Neuronal stem cell (in vitro differentiated cells): ENCODE data around the gene LSAMP.

Experiments
- DNase-seq: peaks from one replicate; pipeline ENCODE4 v3.0.0-alpha.2; 2013; ENCODE audit warnings: low spot score
- H2AFZ ChIP-seq: one replicate; pipeline ENCODE4 v1.6.1; 2013; ENCODE audit warnings: mild to moderate bottlenecking, low read length, inconsistent platforms
- H2AK5ac ChIP-seq: 2 replicates; pipeline ENCODE4 v1.6.1; 2013; ENCODE audit warnings: low read depth, mild to moderate bottlenecking, inconsistent platforms, low read length, moderate library complexity, mixed read lengths
- H2BK120ac ChIP-seq: 2 replicates; pipeline ENCODE4 v1.6.1; 2013; ENCODE audit warnings: low read depth, mild to moderate bottlenecking, inconsistent platforms, low read length, moderate library complexity, mixed read lengths
- H2BK12ac ChIP-seq: one replicate; pipeline ENCODE4 v1.6.1; 2013; ENCODE audit warnings: low read length, inconsistent platforms
- H2BK15ac ChIP-seq: 2 replicates; pipeline ENCODE4 v1.6.1; 2013; ENCODE audit warnings: mild to moderate bottlenecking, low read length, inconsistent platforms, mixed read lengths
- H2BK5ac ChIP-seq: one replicate; pipeline ENCODE4 v1.6.1; 2013; ENCODE audit warnings: inconsistent platforms, mild to moderate bottlenecking, low read length, moderate library complexity
- H3K14ac ChIP-seq: one replicate; pipeline ENCODE4 v1.6.1; 2013; ENCODE audit warnings: low read length, inconsistent platforms
- H3K18ac ChIP-seq: 2 replicates; pipeline ENCODE4 v1.6.1; 2013; ENCODE audit warnings: low read length, inconsistent platforms
- H3K23ac ChIP-seq: 2 replicates; pipeline ENCODE4 v1.6.1; 2013; ENCODE audit warnings: low read depth, mild to moderate bottlenecking, mixed read lengths, low read length, inconsistent platforms; ENCODE audit not compliant: poor library complexity
- H3K27ac ChIP-seq: replicated peaks from 3 replicates; pipeline ENCODE4 v1.5.1; 2013; ENCODE audit warnings: low read length, inconsistent platforms
- H3K27me3 ChIP-seq, 3 experiments: 2 replicates each; pipeline ENCODE4 v1.6.1; 2013; ENCODE audit warnings: low read length in 3 of 3, mild to moderate bottlenecking in 2 of 3, inconsistent platforms in 1 of 3, low read depth in 1 of 3, mixed read lengths in 1 of 3, moderate library complexity in 1 of 3; ENCODE audit not compliant: control insufficient read depth in 3 of 3, insufficient read depth in 3 of 3
- H3K36me3 ChIP-seq, 2 donors: replicated peaks in 1 of 2; 2 replicates each; pipeline ENCODE4 v1.6.1; 2013; ENCODE audit warnings: low read length in 2 of 2; ENCODE audit not compliant: control insufficient read depth in 2 of 2, insufficient read depth in 2 of 2
- H3K4ac ChIP-seq: 2 replicates; pipeline ENCODE4 v1.6.1; 2013; ENCODE audit warnings: inconsistent platforms, mild to moderate bottlenecking, low read length, moderate library complexity
- H3K4me1 ChIP-seq, 2 donors: 1 replicate in 1 of 2; 2 replicates in 1 of 2; pipeline ENCODE4 v1.6.1; 2013; ENCODE audit warnings: low read length in 2 of 2, low read depth in 1 of 2; ENCODE audit not compliant: control insufficient read depth in 2 of 2, insufficient read depth in 1 of 2
- H3K4me2 ChIP-seq: one replicate; pipeline ENCODE4 v1.6.1; 2013; ENCODE audit warnings: mild to moderate bottlenecking, low read length, inconsistent platforms; ENCODE audit not compliant: insufficient read depth, poor library complexity, severe bottlenecking
- H3K4me3 ChIP-seq, 2 donors: 2 replicates each; pipeline ENCODE4 v1.5.1; 2013; ENCODE audit warnings: low read length in 2 of 2, mild to moderate bottlenecking in 2 of 2, inconsistent platforms in 1 of 2, moderate library complexity in 1 of 2
- H3K79me1 ChIP-seq: one replicate; pipeline ENCODE4 v1.6.1; 2013; ENCODE audit warnings: low read depth, mild to moderate bottlenecking, inconsistent platforms, low read length, moderate library complexity
- H3K9ac ChIP-seq: one replicate; pipeline ENCODE4 v1.6.1; 2013; ENCODE audit warnings: mild to moderate bottlenecking, low read depth, low read length, inconsistent platforms; ENCODE audit not compliant: poor library complexity
- H3K9me3 ChIP-seq, 2 donors: replicated peaks in 1 of 2; 2 replicates each; pipeline versions ENCODE3 to v1.6.1; 2013; ENCODE audit warnings: low read length in 2 of 2, mild to moderate bottlenecking in 2 of 2, inconsistent platforms in 1 of 2, low read depth in 1 of 2, mixed read lengths in 1 of 2, moderate library complexity in 1 of 2; ENCODE audit not compliant: control insufficient read depth in 2 of 2, insufficient read depth in 1 of 2
- H4K8ac ChIP-seq: one replicate; pipeline ENCODE4 v1.6.1; 2013; ENCODE audit warnings: low read depth, mild to moderate bottlenecking, inconsistent platforms, low read length, moderate library complexity
- H4K91ac ChIP-seq: one replicate; pipeline ENCODE4 v1.6.1; 2013; ENCODE audit warnings: low read length, low read depth, mild to moderate bottlenecking, inconsistent platforms; ENCODE audit not compliant: poor library complexity
- WGBS, 2 donors: extraction: QIAGEN DNeasy Blood & Tissue Kit; methylation state at CpG; one replicate each; pipeline ENCODE4 v1.1.7; 2013; ENCODE audit warnings: missing lambda C conversion rate in 2 of 2, mixed read lengths in 1 of 2; ENCODE audit not compliant: insufficient read length in 2 of 2, insufficient replicate concordance in 1 of 2; ENCODE audit errors: extremely low coverage in 2 of 2; 5-methylcytosine and 5-hydroxymethylcytosine counted together

The LSAMP gene

GRCh38 chr3:115789481-115789880, 655.8 kb downstream of the LSAMP start:
- Histone ChIP-seq H2BK12ac (no peak overlapping the region), H4K8ac (no peak overlapping the region), H3K9ac (no peak overlapping the region), H2BK5ac (no peak overlapping the region), H3K36me3 (no peaks in the 10 kb centered on the region), H2BK120ac (no peak overlapping the region), H3K9me3 (peaks cover 0 to 7% of the 10 kb centered on the region in 2 donors), H3K4me1 (peaks cover 5 to 8% of the 10 kb centered on the region in 2 donors), H2AK5ac (no peak overlapping the region), H3K14ac (no peak overlapping the region), H4K91ac (no peak overlapping the region), H3K23ac (no peak overlapping the region), H2AFZ (no peak overlapping the region), H3K4ac (no peak overlapping the region), H3K27me3 (no peaks in the 10 kb centered on the region), H3K4me3 (no peak overlapping the region), H3K4me2 (no peak overlapping the region), H3K18ac (no peak overlapping the region), H3K79me1 (no peaks in the 10 kb centered on the region), H2BK15ac (no peak overlapping the region), H3K27ac (no peak overlapping the region)
- DNase-seq, result no peak
- WGBS, 2 donors, result no CpG with 5 or more reads among the region's 4 CpGs

DNA sequence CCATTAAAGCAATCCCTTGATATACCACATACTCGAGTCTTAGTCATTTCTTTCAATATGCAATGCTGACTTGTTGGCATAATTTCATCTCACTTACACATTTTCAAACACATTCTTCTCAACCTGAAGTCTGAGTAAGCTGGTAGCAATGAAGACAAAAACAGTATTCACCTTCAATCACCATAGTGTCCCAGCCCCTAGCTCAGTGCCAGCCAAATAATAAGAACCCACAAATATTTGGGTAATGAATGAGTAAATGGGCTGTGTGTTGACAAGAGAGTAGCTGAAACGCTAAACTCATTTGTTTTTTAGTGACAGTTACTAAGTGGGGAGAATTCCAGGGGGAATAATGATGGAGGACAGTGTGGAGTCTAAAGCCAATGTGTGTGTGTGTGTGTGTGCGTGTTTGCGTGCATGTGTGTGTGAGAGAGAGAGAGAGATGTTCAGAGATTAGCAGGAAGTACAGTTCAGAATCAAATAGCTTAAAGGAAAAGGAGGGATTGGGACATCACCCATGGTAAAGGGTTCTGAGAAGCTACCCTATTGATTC, 656.3 kb downstream of the LSAMP start:
- DNase-seq, result no peak
- Histone ChIP-seq H3K4me3 (no peak overlapping the region), H2AFZ (no peak overlapping the region), H3K4me2 (no peak overlapping the region), H3K18ac (no peak overlapping the region), H4K91ac (no peak overlapping the region), H3K14ac (no peak overlapping the region), H3K9ac (no peak overlapping the region), H2BK12ac (no peak overlapping the region), H3K27ac (no peak overlapping the region), H2BK15ac (no peak overlapping the region), H3K27me3 (no peaks in the 10 kb centered on the region), H3K23ac (no peak overlapping the region), H2BK120ac (no peak overlapping the region), H3K79me1 (no peaks in the 10 kb centered on the region), H3K4me1 (peaks cover 5 to 8% of the 10 kb centered on the region in 2 donors), H3K36me3 (no peaks in the 10 kb centered on the region), H3K9me3 (peaks cover 0 to 7% of the 10 kb centered on the region in 2 donors), H2AK5ac (no peak overlapping the region), H4K8ac (no peak overlapping the region), H3K4ac (no peak overlapping the region), H2BK5ac (no peak overlapping the region)
- WGBS, 2 donors, result no CpG with 5 or more reads among the region's 4 CpGs

DNA sequence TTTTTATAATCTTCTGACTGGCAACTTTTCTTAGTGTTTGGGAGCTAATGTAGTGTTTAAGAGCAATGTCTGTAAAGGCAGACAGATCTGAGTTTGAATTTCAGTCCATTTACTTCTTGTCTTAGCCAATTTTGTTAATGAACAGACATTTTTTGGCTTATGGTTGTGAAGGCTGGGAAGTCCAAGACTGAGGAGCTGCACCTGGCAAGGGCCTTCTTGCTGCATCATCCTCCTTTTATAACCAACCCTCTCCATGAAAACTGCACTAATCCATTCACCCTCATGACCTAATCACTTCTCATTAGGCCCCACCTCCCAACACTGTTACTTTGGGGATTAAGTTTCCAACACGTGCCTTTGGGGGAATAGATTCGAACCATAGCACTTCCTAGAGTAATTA, 657.5 kb downstream of the LSAMP start:
- H3K27ac ChIP-seq, result no peak overlapping the region
- H2BK15ac ChIP-seq, result no peak overlapping the region
- no peaks in the 10 kb centered on the region for H3K79me1 ChIP-seq
- no peak overlapping the region for H2BK12ac ChIP-seq
- no peak overlapping the region for H3K9ac ChIP-seq
- no peak overlapping the region for H2BK5ac ChIP-seq
- no peaks in the 10 kb centered on the region for H3K36me3 ChIP-seq
- H3K23ac ChIP-seq, result no peak overlapping the region
- H3K4me2 ChIP-seq, result no peak overlapping the region
- H3K14ac ChIP-seq, result no peak overlapping the region
- no CpG with 5 or more reads among the region's 2 CpGs for WGBS, 2 donors
- no peak overlapping the region for H2AFZ ChIP-seq
- peaks cover 0 to 7% of the 10 kb centered on the region in 2 donors for H3K9me3 ChIP-seq
- no peak for DNase-seq
- H2AK5ac ChIP-seq, result no peak overlapping the region
- no peak overlapping the region for H4K8ac ChIP-seq
- H3K4me1 ChIP-seq, result peaks cover 5 to 8% of the 10 kb centered on the region in 2 donors
- H2BK120ac ChIP-seq, result no peak overlapping the region
- H3K4ac ChIP-seq, result no peak overlapping the region
- H4K91ac ChIP-seq, result no peak overlapping the region
- H3K18ac ChIP-seq, result no peak overlapping the region
- no peaks in the 10 kb centered on the region for H3K27me3 ChIP-seq
- no peak overlapping the region for H3K4me3 ChIP-seq

DNA sequence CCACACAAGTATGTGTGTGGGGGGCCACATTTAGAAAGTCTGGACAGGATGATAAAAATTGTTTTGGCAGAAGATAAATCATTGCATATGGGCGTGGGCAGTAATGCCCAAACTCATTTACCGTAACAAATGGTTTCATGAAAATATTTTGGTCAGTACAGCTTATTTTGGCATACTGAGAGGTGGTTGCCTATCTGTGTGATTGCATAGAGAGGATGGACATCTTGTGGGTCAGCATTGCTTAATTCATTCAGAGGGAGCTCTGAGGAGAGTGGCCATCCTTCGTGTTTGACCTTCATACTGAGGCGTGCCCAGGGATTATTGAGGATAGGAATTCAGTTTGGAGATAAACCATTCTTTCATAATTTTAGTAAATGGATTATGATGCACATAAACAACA, 659.5 kb downstream of the LSAMP start:
- DNase-seq, result no peak
- no peak overlapping the region for H3K23ac ChIP-seq
- no peak overlapping the region for H3K4me3 ChIP-seq
- no peak overlapping the region for H2AK5ac ChIP-seq
- no peak overlapping the region for H3K14ac ChIP-seq
- no peaks in the 10 kb centered on the region for H3K79me1 ChIP-seq
- no peaks in the 10 kb centered on the region for H3K36me3 ChIP-seq
- H3K27me3 ChIP-seq, result no peaks in the 10 kb centered on the region
- no CpG with 5 or more reads among the region's 4 CpGs for WGBS, 2 donors
- H3K4ac ChIP-seq, result no peak overlapping the region
- H3K9ac ChIP-seq, result no peak overlapping the region
- H4K91ac ChIP-seq, result no peak overlapping the region
- peaks cover 0 to 2% of the 10 kb centered on the region in 2 donors for H3K9me3 ChIP-seq
- H2BK15ac ChIP-seq, result no peak overlapping the region
- no peak overlapping the region for H2BK120ac ChIP-seq
- no peak overlapping the region for H3K27ac ChIP-seq
- no peak overlapping the region for H2AFZ ChIP-seq
- H3K4me1 ChIP-seq, result peaks cover 5 to 8% of the 10 kb centered on the region in 2 donors
- no peak overlapping the region for H3K4me2 ChIP-seq
- no peak overlapping the region for H2BK12ac ChIP-seq
- no peak overlapping the region for H2BK5ac ChIP-seq
- H4K8ac ChIP-seq, result no peak overlapping the region
- H3K18ac ChIP-seq, result no peak overlapping the region
